ENCODE measurements around the gene CHD2. TPM values are rescaled to one million over a fixed set of nuclear protein-coding genes. Genes with fewer than 3 reads are reported as not detected.
A peak's percentile ranks its signal among the peaks of the same experiment; 100 is the strongest.

The CHD2 gene
- total RNA-seq, 2 donors from 2014 or later = 31.1 to 37.9 TPM

DNA sequence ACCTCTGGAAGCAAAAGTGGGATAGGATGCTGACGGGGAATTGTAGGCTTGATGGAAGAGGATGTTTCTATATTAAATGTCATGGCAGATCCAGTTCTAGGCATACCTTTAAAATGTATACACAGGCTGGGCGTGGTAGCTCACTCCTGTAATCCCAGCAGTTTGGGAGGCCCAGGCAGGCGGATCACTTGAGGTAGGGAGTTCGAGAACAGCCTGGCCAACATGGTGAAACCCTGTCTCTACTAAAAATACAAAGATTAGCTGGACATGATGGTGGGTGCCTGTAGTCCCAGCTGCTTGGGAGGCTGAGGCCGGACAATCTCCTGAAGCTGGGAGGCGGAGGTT is 8.6 kb downstream of the CHD2 start:
- no peaks in the 10 kb centered on the region for H3K27me3 ChIP-seq
- TF ChIP-seq, protein P1, sequence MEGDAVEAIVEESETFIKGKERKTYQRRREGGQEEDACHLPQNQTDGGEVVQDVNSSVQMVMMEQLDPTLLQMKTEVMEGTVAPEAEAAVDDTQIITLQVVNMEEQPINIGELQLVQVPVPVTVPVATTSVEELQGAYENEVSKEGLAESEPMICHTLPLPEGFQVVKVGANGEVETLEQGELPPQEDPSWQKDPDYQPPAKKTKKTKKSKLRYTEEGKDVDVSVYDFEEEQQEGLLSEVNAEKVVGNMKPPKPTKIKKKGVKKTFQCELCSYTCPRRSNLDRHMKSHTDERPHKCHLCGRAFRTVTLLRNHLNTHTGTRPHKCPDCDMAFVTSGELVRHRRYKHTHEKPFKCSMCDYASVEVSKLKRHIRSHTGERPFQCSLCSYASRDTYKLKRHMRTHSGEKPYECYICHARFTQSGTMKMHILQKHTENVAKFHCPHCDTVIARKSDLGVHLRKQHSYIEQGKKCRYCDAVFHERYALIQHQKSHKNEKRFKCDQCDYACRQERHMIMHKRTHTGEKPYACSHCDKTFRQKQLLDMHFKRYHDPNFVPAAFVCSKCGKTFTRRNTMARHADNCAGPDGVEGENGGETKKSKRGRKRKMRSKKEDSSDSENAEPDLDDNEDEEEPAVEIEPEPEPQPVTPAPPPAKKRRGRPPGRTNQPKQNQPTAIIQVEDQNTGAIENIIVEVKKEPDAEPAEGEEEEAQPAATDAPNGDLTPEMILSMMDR (IDR thresholded peaks at IDR 0.05) = no peak
- H3K36me3 ChIP-seq = no peaks in the 10 kb centered on the region
- DNase-seq (ENCODE audit: low spot score) = no peak
- H3K4me1 ChIP-seq = peaks cover 0 to 86% of the 10 kb centered on the region in 2 donors
- H3K9me3 ChIP-seq = no peaks in the 10 kb centered on the region
- H3K27ac ChIP-seq = peak overlapping the region; percentile 92 to 97
- peak overlapping the region in 1 of 2 donors; percentile 2 for H3K4me3 ChIP-seq

DNA sequence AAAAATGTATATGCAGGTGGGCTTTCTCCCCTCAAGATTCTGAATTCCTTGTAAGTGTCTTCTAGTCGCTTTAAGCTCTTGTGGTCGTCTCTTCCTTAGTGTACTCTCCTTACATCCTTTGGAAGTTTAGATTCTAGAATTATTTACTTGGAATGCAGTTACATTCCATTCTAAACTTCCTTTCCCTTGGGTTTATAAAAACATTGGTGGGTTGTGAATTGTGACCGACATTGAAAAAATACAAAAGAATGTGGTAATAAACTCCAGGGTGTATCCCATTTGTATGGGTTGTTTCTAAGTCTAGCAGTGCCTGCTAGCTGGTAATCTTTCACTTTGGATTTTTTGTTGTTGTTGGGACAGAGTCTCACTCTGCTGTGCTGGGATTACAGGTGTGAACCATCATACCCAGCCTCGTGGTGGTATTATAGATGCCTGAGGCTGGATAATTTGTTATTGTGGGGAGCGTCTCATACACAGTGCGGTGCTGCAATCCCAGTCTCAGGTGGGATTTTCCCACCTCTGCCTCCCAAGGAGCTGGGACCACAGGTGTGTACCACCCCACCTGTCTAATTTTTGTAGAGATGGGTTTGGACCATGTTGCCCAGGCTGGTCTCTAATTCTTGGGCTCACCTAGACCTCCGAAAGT is 9.1 kb downstream of the CHD2 start:
- peak overlapping the region; percentile 92 to 97 for H3K27ac ChIP-seq
- H3K9me3 ChIP-seq = no peaks in the 10 kb centered on the region
- no peak for DNase-seq (ENCODE audit: low spot score)
- no peak overlapping the region for H3K4me3 ChIP-seq
- no peaks in the 10 kb centered on the region for H3K27me3 ChIP-seq
- H3K4me1 ChIP-seq = peaks cover 0 to 92% of the 10 kb centered on the region in 2 donors
- no peaks in the 10 kb centered on the region for H3K36me3 ChIP-seq
- TF ChIP-seq, protein P1 (IDR thresholded peaks at IDR 0.05) = no peak

DNA sequence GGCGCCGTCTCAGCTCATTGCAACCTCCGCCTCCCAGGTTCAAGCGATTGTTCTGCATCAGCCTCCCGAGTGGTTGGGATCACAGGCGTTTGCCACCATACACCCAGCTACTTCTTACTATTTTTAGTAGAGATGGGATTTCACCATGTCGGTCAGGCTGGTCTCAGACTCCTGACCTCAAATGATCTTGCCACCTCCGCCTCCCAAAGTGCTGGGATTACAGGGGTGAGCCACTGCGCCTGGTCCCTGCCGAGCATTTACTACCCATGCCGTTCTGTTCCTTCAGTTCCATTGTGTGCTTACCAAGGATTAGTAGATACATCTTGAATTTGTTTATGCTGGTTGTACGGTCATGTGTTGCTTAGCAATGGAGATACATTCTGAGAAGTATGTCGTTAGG is 10.3 kb downstream of the CHD2 start:
- TF ChIP-seq, protein P1 (IDR thresholded peaks at IDR 0.05) = no peak
- Histone ChIP-seq H3K27ac (peak overlapping the region; percentile 92 to 97), H3K4me3 (no peak overlapping the region), H3K9me3 (no peaks in the 10 kb centered on the region), H3K27me3 (no peaks in the 10 kb centered on the region), H3K36me3 (no peaks in the 10 kb centered on the region), H3K4me1 (peaks cover 0 to 96% of the 10 kb centered on the region in 2 donors)
- no peak for DNase-seq (ENCODE audit: low spot score)

DNA sequence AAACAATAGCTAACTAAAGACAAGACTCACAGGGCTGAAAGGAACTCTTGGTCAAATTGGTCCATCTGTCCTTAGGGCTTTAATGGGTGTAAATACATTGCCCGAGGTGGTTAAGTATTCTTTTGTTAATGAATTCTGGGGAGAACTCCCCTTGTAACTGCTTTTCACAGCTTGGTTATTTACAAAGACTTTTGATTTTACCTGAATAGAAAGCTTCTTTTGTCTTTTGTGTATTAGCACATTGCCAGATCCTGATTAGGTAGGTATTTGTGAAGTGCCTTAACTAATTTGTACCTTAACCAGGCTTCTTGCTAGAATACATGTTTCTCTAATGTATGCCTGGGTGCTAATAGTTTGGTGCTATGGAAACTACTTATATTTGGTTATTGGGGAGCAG is 14.0 kb downstream of the CHD2 start:
- no peaks in the 10 kb centered on the region for H3K9me3 ChIP-seq
- TF ChIP-seq, protein P1 (IDR thresholded peaks at IDR 0.05) = no peak
- no peaks in the 10 kb centered on the region for H3K36me3 ChIP-seq
- no peak overlapping the region for H3K4me3 ChIP-seq
- H3K4me1 ChIP-seq = peaks cover 0 to 94% of the 10 kb centered on the region in 2 donors
- H3K27me3 ChIP-seq = no peaks in the 10 kb centered on the region
- H3K27ac ChIP-seq = peak overlapping the region; percentile 75 to 82
- DNase-seq (ENCODE audit: low spot score) = no peak

DNA sequence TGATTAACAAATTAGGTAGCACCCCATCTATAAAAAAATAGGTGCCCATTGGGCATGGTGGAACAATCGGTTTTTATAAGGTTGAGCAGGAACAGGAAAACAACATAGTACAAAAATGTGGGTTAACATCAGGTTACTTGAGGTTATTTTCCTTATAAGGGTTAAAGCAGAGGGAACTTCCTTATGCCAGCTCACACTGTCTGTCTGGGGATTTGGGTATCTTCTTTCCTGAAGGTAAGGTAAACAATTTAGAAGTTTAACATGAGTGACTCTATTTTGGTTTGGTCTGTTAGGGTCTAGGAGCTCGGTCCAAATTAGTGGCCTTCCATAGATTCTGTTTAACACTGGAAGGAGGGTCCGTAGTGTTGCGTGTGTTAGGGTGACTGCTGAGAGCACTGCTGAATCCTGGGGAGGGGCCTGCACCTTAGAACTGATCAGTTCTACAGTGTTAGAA is 14.7 kb downstream of the CHD2 start:
- H3K4me3 ChIP-seq = no peak overlapping the region
- H3K4me1 ChIP-seq = peaks cover 0 to 94% of the 10 kb centered on the region in 2 donors

More for the DNA sequence above, 14.7 kb downstream of the CHD2 start:
- H3K9me3 ChIP-seq = no peaks in the 10 kb centered on the region
- no peaks in the 10 kb centered on the region for H3K27me3 ChIP-seq
- TF ChIP-seq, protein P1 (IDR thresholded peaks at IDR 0.05) = no peak
- DNase-seq (ENCODE audit: low spot score) = no peak
- no peaks in the 10 kb centered on the region for H3K36me3 ChIP-seq
- H3K27ac ChIP-seq = peak overlapping the region; percentile 75 to 82

Measured in right atrium auricular region (tissue), 2 donors.